ENCODE data around the gene SULT1C2.

DNA sequence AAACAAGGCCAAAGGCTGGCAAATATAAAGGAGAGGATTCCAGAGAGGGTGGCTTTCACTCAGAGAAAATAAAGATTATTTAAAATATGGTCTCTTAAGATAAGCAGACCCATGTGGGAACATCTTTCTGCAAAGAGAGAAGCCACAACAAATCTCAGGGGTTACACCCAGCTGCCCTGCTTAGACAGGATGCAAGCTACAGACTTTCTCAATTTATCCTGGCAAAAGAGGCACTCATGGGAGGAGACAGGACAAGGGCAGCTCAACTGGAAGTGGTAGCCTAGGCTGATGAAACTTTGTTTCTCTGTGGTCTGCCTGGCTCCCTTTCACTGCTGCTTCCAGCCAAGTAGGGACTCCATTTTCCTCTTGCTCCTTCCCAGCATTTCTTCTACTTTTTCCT lies 63.2 kb downstream of the SULT1C2 start:
- TF ChIP-seq, protein P1, sequence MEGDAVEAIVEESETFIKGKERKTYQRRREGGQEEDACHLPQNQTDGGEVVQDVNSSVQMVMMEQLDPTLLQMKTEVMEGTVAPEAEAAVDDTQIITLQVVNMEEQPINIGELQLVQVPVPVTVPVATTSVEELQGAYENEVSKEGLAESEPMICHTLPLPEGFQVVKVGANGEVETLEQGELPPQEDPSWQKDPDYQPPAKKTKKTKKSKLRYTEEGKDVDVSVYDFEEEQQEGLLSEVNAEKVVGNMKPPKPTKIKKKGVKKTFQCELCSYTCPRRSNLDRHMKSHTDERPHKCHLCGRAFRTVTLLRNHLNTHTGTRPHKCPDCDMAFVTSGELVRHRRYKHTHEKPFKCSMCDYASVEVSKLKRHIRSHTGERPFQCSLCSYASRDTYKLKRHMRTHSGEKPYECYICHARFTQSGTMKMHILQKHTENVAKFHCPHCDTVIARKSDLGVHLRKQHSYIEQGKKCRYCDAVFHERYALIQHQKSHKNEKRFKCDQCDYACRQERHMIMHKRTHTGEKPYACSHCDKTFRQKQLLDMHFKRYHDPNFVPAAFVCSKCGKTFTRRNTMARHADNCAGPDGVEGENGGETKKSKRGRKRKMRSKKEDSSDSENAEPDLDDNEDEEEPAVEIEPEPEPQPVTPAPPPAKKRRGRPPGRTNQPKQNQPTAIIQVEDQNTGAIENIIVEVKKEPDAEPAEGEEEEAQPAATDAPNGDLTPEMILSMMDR (IDR thresholded peaks at IDR 0.05): no peak
- TF ChIP-seq POLR2A (IDR thresholded peaks at IDR 0.05): no peak

Data from prostate gland (tissue), 2 donors.